ENCODE results near the gene HHAT.
A peak's percentile ranks its signal among the peaks of the same experiment; 100 is the strongest.

Gene HHAT

DNA sequence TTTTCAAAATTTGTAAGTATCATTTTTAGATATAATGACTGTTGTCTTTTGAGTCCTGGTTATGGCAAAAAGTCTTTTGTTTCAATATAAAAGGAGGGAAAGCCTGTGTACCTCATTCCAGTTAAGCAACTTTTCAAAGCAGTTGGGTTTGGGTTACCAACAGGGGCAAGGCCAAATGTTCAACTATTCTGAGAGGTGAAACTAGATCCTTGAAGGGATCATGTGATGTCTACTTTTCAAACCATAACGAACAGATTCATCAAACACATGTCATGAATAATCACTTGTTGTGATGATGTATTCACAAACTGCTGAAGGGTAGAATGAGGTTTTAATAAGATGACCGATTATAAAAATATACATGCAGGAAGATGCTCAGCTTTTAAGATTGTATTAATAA, 171.3 kb downstream of the HHAT start:
- DNase-seq, result no peak
- intact Hi-C loops (cut with DNase I), result no loop called here

DNA sequence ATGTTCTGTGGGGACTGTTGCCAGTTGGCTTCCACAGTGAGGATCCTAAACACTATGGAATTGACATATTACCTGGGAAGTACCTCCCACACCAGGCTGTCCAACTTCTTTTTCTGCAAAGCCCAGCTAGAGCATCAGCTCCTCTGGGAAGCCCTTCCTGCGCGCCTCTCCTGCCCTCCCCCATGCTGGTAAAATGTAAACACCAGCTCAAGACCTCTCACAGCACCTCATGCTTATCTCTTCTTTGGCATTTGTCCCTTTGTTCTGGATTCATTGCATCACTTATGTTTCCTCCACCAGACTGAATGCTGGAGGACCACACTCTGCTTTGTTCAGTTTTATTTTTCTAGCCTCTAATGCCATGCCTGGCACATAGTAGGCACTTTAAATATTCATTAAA, 172.1 kb downstream of the HHAT start:
- intact Hi-C loops (cut with DNase I), result no loop called here
- no peak for DNase-seq

DNA sequence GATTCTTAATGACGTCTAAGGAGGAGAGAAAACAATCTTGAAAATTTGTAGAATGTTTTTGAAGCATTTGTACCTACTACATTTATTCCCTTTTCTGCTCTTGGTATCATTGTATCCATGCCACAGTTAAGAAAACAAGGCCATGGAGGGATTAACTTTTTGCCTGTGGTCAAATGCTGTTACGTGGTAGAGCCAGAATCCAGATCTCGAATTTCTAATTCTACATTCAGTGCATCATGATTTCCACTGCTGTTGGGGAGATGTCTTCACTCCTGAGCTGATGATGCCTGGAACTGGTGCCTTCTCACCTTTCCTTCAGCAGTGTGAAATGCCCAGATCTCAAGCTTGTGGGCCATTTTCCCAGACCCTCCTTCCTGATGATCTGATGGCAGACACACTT, 175.6 kb downstream of the HHAT start:
- no peak for DNase-seq
- intact Hi-C loops (cut with DNase I), result no loop called here

DNA sequence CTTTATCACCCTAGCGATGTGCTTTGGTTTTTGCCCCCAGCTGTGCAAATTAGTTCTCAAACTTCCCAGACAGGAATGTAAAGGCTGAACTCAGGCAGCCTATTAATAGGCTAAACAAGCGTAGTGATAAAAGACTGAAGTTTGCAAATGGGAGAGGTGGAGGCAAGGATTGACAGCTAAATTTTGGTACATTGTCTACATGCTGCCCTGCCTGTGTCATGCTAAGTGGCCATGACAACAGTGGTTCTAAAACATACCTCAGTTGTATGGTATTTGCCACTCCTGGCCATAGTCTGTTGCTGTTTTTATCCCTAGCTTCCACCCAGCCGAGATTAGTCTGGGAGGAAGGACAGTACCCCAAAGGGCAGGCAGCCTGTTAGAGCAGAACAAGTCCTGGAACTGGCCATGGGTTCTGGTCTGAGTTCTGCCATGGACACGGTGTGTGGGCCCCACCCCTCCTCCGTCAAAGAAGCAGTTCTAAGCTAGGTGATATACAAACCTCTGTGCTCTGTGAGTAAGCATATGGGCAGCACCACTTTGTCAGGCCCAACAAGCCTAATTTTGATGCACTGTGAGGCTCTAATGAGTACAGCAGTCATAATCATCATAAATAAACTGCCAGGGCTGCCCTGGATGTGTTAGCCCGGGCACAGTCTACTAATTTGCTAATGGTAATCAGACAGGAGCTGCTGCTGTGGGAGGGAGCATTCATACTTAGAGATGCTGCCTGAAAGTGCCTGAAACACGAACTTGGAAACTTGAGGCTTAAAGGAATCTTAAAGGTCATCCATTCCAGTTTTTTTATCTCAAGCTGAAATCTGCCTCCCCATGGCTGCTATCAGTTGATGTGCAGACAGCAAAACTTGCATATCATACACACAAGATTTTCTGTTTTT, 177.1 kb downstream of the HHAT start:
- intact Hi-C loops (cut with DNase I), result no loop called here
- no peak for DNase-seq

DNA sequence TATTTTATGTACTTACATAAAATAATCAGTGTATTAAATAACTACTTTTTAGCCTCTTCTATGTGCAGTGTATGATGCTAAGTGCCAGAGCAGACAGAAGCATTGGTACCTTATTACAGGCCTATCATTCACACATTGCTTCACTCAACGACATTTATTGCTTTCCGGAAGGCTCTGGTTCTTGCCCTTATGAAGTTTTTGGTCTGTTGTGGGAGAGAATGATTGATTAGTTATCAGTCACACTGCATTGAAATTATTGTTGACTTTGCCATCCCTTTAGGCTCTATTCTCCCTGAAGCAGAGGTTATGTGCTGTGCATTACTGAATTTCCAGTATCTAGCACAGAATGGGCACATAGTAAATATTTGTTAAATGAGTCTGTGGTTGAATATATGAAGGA, 178.0 kb downstream of the HHAT start:
- intact Hi-C loops (cut with DNase I), result no loop called here
- no peak for DNase-seq

DNA sequence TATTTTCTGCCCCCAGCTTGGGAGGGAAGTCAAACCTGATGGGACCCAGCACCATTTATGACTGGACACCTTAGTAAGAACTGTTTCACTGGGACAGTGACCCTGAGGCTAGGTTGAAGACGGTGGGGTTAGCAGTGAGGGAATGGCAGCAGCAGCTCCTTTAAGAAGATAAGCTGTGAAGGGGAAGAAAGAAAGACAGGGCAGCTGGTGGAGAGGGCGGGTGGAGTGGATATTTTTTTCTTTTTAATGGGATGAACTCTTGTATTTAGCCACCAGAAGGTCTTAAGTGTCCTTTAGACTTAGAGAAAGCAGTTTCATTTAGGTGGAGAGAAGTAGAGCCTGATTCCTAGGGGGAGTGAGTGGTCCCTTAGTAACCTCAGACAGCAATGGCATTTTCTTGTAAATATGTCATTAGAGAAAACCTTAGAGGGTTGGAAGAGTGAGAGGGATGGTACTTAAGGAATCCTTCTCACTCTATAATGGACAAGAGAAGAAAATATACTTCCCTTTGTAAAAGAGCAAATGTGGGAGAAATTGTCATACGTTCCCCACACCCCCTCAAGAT, 187.5 kb downstream of the HHAT start:
- intact Hi-C loops (cut with DNase I), result no loop called here
- DNase-seq, result no peak

DNA sequence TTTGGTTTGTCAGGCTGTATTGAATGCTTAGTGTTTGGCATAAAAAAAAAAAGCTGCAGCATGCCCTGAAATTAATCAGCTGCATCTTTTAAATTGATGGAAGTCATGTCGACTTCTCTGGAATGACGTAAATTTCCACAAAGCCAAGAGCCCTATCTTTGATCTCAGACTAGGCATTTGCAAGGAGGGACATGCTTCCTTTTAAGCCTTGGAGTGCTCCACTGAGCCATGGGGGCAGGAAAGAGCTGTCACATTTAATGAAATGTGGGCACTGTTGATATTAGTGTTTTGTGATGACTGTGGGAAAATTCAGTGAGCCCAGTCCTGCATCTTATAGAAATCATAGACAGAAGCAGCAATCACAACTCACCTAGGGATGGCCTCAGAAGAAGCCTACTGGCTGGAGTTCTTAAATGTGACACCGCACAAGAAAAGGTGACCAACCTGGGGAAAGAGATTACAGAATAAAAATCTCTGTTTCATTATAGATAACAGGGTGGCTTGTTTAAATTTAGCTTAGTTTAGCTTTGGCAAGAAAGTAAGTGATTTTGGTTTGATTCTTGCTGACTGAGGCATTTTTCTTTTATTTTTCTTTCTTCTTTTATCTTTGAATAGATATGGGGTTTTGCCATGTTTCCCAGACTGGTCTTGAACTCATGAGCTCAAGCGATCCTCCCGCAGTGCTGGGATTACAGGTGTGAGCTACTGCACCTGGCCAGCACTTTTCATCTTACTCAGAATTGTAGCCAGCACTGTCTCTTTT, 188.2 kb downstream of the HHAT start:
- no peak for DNase-seq
- intact Hi-C loops (cut with DNase I), result no loop called here

DNA sequence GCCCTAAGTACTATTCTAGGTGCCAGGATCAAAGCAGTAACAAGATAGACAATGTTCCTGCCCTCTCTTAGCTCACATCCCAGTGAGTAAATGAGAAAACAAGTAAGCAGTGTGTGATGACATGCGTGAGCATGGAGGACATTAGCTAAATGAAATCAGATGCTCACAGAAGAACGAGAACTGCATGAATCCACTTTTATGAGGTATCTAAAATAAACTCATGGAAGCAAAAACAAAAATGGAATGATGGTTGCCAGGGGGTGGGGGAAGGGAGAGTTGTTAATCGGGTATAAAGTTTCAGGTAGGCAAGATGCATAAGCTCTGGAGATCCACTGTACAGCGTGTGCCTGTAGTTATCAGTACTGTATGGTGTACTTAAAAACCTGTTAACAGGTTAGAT, 195.1 kb downstream of the HHAT start:
- intact Hi-C loops (cut with DNase I), result no loop called here
- DNase-seq, result no peak

DNA sequence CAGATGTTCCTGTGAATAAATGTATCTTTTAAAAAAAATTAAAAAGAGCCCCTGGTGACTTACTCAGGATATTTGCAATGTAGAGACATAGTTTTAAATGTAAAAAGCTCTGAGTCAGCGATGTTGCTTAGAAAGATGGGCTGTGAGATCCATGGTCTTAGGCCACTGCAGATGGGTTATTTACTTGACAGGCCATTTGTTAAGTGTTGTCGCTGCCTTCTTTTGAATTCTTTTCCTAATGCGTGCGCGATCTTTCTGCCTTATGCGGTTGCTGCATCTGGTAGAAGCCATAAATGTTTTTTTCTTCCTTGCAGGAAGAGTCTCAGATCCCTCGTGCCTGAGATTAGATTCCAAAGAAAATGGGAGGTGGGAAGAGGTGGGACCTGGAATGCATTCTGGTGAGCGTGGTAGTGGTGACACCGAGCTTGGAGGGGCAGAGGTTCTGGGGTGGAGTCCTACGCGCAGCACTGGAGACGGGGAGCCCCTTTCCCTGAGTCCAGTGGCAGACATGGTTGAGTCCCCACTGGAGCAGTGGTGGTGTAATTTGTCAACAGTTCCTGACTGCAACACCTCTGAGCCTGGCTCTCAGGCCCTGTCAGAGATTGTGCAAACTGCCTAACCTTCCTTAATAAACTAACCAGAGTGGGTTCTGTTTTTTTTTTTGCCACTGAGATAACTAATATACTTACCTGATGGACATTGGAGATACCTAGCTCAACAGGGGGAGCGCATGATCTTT, 197.2 kb downstream of the HHAT start:
- no peak for DNase-seq
- intact Hi-C loops (cut with DNase I), result no loop called here

DNA sequence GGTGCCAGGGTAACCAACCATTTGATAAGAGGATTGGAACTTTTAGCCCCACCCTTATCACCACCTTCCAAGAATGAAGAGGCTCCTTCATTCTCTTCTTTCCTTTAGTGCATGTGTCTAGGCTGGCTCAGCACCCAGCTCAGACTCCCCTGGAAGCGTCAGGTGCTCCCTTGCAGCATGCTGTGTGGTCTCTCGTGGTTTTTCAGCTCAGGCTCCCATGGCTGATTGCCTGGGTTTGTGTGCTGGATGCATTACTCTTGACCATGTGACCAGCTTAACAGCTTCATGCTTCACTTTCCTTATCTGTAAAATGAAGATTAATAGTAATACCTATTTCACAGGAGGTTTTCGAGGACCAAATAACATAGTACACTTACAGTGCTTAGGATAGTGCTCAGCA, 198.4 kb downstream of the HHAT start:
- no peak for DNase-seq
- intact Hi-C loops (cut with DNase I), result no loop called here

DNA sequence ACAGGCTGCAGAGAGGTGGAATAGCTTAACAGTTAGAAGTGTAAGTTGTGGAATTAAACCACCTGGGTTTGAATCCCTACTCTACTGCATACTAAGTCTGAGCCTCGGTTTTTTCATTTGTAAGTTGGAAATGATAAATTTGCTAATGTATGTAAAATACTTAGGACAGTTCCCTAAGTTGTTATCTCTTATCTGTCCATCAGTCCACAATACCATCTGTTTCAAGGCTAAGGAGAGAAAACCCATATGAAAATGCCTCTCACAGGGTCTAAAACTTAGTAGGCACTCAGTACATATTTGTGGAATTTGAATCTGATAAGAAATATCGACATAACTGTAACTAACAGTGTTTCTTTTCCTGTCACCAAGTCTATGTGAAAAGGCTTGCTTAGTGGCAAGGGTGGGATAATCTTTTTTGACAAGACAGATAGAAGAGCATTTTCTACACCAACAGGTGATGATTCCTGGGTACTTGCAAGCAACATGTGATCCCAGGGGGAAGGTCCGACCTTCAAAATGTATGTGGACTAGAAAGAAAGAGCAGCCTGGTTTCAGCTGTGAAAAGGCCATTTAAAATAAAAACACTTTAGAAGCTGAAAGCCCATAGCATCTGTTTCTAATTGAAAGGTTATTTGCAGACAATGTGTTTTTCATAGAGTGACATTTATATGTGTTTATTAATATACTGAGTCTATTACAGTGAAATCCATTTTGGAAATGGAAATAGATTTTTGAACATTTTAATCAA, 202.9 kb downstream of the HHAT start:
- DNase-seq, result no peak
- intact Hi-C loops (cut with DNase I), result no loop called here

DNA sequence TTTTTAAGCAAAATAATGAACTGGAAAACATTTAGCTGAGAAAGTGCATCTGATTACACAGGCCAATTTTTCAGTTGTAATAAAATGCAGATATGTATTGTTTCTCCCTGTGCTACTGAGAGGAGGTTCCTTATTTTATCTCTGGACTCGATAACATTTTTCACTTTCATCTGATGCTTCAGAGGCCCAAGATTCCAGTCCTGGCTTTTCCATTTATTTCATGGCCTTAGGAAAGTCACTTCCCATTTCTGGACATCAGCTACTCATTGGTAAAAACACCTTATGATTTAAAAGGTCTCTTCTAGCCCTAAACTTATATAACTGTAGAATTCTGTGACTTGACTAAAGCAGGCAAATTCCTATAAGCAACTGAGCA, 203.5 kb downstream of the HHAT start:
- DNase-seq, result no peak
- intact Hi-C loops (cut with DNase I), result no loop called here

DNA sequence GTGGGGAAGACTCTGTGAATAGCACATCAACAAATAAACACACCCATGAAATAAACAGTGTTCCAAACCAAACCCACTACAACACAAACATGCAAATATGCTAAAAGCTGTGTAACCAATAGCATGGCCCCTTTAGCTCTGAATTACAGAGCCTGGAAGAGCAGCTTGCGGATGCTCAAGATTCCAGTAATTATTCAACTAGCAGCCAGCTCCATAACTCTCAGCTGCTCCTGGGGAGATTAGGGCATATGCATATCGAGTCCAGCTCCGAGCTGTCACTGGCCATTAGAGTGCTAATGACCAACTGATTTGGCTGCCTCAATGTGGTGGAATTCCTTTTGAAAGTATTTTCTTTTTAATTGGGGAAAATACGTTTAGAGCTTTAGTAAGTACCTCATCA, 207.1 kb downstream of the HHAT start:
- DNase-seq, result no peak
- intact Hi-C loops (cut with DNase I), result no loop called here

DNA sequence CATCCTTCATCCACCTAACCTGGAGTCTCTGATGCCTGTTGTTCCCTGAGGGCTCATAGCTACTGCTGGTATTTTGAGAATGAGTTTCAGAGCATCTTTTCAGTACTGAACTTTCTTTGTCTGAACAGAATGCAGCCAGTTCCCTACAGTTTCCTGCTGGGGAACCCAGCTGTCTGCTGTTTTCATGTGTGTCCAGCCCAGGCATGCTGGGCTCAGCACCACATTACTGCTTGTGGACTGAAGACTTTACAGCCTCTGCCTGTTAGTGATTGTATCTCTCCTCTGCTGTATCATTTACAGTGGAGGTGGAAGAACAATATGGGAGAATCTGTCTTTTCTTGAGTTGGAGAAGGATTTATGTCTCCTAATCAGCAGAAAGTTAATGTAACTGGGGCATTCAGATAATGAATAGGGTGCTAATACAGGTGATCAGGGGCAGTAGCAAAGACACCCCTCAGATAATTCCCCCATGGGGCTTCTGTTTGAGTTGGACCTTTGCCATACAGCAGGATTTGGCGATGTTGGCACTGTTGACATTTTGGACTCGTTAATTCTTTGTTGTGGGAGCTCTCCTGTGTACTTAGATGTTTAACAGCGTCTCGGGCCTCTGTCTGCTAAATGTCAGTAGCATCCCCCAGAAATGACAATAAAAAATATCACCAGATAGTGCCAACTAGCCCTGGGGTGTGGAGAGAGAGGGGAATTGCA, 207.7 kb downstream of the HHAT start:
- DNase-seq, result peak in 8 of 42 donors; percentile 4 to 47 (median 20)

DNA sequence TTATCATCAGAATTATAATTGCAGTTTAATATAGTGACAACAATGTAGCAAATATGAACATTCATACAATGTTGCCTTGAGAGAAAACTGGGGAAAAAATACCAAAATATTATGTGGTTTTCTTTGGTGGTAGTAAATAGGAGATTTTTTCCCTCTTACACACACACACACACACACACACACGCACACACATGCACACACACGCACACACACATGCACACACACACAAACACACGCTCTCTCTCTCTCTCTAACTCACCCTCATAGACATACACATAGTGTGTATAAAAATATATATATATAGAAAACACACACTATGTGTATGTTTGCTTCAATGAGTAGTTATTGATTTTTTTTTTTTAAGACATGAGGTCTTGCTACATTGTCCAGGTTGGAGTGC, 211.6 kb downstream of the HHAT start:
- intact Hi-C loops (cut with DNase I), result no loop called here

More for the DNA sequence above, 207.7 kb downstream of the HHAT start:
- intact Hi-C loops (cut with DNase I), result no loop called here

DNA sequence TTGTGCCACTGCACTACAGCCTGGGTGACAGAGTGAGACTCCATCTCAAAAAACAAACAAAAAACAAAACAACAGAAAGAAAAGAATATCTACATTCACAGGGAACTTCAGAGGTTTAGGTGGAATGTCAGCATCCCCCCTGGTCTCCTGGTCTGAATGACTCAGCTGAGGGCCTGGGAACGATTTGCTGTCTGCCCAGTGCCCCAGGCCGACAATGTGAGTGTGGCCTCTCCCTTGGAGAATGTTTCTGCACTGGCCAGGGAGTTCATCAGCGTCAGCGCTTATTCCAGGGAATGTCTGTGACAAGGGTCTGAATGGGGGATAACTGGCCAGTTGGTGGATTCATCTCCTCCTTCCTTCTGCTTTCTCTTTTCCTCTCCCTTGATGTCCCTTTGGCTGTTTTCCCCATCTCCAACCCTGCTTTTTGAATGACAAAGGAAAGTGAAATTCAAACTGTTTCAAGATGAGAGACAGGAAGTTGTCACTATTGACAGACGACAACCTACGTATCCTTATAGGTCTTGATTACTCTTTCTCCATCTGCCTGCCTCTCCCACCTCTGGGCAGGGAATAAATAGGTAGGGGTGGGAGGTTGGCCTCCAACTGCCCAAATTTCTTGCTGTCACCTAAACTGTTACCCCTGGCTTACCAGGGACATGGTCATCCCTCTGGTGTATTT, 213.1 kb downstream of the HHAT start:
- intact Hi-C loops (cut with DNase I), result no loop called here
- DNase-seq, result no peak

More for the DNA sequence above, 211.6 kb downstream of the HHAT start:
- DNase-seq, result no peak

DNA sequence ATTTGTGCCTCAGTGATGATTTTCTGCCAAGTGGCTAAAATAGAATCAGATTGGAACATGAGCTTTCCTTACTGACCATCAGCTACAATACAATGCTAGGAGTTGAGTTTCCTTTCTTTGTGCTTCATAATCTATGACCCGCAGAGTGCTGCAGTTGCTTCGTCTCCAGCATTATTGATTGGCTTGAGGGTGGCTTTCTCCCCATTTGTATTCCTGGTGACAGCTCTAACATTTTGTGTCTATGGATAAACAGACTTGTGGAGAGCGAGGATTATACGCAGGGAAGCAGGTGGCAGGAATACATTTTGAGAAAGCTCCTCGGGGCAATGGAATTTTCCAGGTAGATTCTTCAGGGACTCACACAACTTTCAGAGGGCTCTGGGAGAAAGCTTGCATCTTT, 223.2 kb downstream of the HHAT start:
- intact Hi-C loops (cut with DNase I), result no loop called here

DNA sequence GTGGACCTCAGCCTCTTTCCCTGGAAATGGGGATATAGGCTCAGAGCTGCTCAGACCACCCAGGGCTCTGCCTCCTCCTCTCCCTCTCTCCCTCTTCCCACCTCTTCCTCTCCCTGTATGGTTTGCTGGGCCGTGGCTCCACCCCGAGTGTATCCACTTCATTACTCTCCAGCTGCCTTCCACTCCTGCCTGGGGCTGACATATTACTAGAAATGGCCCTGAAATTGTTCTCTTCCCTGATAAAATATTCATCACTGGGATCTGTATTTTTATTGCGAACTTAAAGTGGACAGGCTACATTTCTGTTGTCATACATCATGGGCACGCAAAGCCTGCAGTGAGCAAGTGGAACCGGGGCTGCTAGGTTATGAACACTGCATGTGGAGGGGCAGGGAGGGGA, 225.0 kb downstream of the HHAT start:
- intact Hi-C loops (cut with DNase I), result no loop called here
- DNase-seq, result no peak

More for the DNA sequence above, 223.2 kb downstream of the HHAT start:
- no peak for DNase-seq

Data from head of caudate nucleus (tissue), 42 donors.